H9 (cell line): Measurements from ENCODE around the gene POFUT2. TPM values are rescaled to one million over a fixed set of nuclear protein-coding genes. Genes with fewer than 3 reads are reported as not detected.

ENCODE experiments used
- DNase-seq: peaks from one replicate; pipeline ENCODE4 v3.0.0-alpha.2; 2017
- H2AFZ ChIP-seq: one replicate; pipeline ENCODE4 v1.6.1; 2013; ENCODE audit warnings: mild to moderate bottlenecking, low read length, control low read depth, moderate library complexity
- H2AK5ac ChIP-seq: 2 replicates; pipeline ENCODE4 v1.6.1; 2013; ENCODE audit warnings: low read length, control low read depth, mixed read lengths; ENCODE audit not compliant: insufficient read length
- H2BK120ac ChIP-seq: one replicate; pipeline ENCODE4 v1.6.1; 2013; ENCODE audit warnings: low read depth, mild to moderate bottlenecking, low read length, control low read depth, inconsistent platforms; ENCODE audit not compliant: poor library complexity, severe bottlenecking
- H2BK12ac ChIP-seq: 2 replicates; pipeline ENCODE4 v1.6.1; 2013; ENCODE audit warnings: low read length, control low read depth, mixed read lengths, low read depth; ENCODE audit not compliant: insufficient read length
- H2BK15ac ChIP-seq: 2 replicates; pipeline ENCODE4 v1.6.1; 2013; ENCODE audit warnings: low read depth, low read length, control low read depth
- H2BK20ac ChIP-seq: one replicate; pipeline ENCODE4 v1.6.1; 2013; ENCODE audit warnings: low read depth, mild to moderate bottlenecking, low read length, control low read depth, inconsistent platforms; ENCODE audit not compliant: poor library complexity, severe bottlenecking
- H2BK5ac ChIP-seq: 2 replicates; pipeline ENCODE4 v1.6.1; 2013; ENCODE audit warnings: low read length, control low read depth, mixed read lengths; ENCODE audit not compliant: insufficient read length
- H3K14ac ChIP-seq: 2 replicates; pipeline ENCODE4 v1.6.1; 2013; ENCODE audit warnings: low read length, control low read depth; ENCODE audit not compliant: insufficient read depth
- H3K18ac ChIP-seq: 2 replicates; pipeline ENCODE4 v1.6.1; 2013; ENCODE audit warnings: low read depth, mild to moderate bottlenecking, mixed read lengths, low read length, control low read depth; ENCODE audit not compliant: insufficient read length
- H3K23ac ChIP-seq: 2 replicates; pipeline ENCODE4 v1.6.1; 2013; ENCODE audit warnings: low read length, control low read depth, mixed read lengths, low read depth; ENCODE audit not compliant: insufficient read length
- H3K23me2 ChIP-seq: 2 replicates; pipeline ENCODE4 v1.6.1; 2013; ENCODE audit warnings: low read depth, mild to moderate bottlenecking, mixed read lengths, low read length, control low read depth; ENCODE audit not compliant: insufficient read length, poor library complexity, severe bottlenecking
- H3K27ac ChIP-seq: 2 replicates; pipeline ENCODE4 v1.5.1; 2013; ENCODE audit warnings: low read length, control low read depth, mixed read lengths, low read depth; ENCODE audit not compliant: insufficient read length
- H3K27me3 ChIP-seq: 2 replicates; pipeline ENCODE4 v1.6.1; 2013; ENCODE audit warnings: low read length, control low read depth, inconsistent platforms; ENCODE audit not compliant: insufficient read depth
- H3K4ac ChIP-seq: 2 replicates; pipeline ENCODE4 v1.6.1; 2013; ENCODE audit warnings: low read depth, mild to moderate bottlenecking, control low read depth, inconsistent platforms, low read length, moderate library complexity
- H3K4me1 ChIP-seq: 2 replicates; pipeline ENCODE4 v1.6.1; 2013; ENCODE audit warnings: low read length, control low read depth, inconsistent platforms; ENCODE audit not compliant: insufficient read depth
- H3K4me2 ChIP-seq: 2 replicates; pipeline ENCODE4 v1.6.1; 2013; ENCODE audit warnings: low read length, control low read depth, mixed read lengths; ENCODE audit not compliant: insufficient read length, insufficient read depth
- H3K56ac ChIP-seq: 2 replicates; pipeline ENCODE4 v1.6.1; 2013; ENCODE audit warnings: low read depth, mild to moderate bottlenecking, mixed read lengths, low read length, control low read depth; ENCODE audit not compliant: insufficient read length
- H3K79me1 ChIP-seq: 2 replicates; pipeline ENCODE4 v1.6.1; 2013; ENCODE audit warnings: low read depth, mild to moderate bottlenecking, moderate library complexity, low read length, control low read depth, inconsistent platforms; ENCODE audit not compliant: insufficient read depth, poor library complexity, severe bottlenecking
- H3K79me2 ChIP-seq: 2 replicates; pipeline ENCODE4 v1.6.1; 2013; ENCODE audit warnings: low read length, control low read depth, inconsistent platforms; ENCODE audit not compliant: insufficient read depth
- H3K9ac ChIP-seq: 2 replicates; pipeline ENCODE4 v1.6.1; 2013; ENCODE audit warnings: low read length, control low read depth, mixed read lengths; ENCODE audit not compliant: insufficient read length; ENCODE audit errors: extremely low read depth
- H3K9me3 ChIP-seq: one replicate; pipeline ENCODE4 v1.6.1; 2013; ENCODE audit warnings: low read depth, low read length, inconsistent platforms; ENCODE audit not compliant: control insufficient read depth
- H3T11ph ChIP-seq: one replicate; pipeline ENCODE4 v1.6.1; 2013; ENCODE audit warnings: mild to moderate bottlenecking, low read length, control low read depth, inconsistent platforms
- H4K20me1 ChIP-seq: one replicate; pipeline ENCODE4 v1.6.1; 2013; ENCODE audit not compliant: control insufficient read depth, insufficient read length, insufficient read depth
- H4K5ac ChIP-seq: 2 replicates; pipeline ENCODE4 v1.6.1; 2013; ENCODE audit warnings: low read depth, mild to moderate bottlenecking, mixed read lengths, low read length, control low read depth; ENCODE audit not compliant: insufficient read length
- H4K8ac ChIP-seq: replicated peaks from 2 replicates; pipeline ENCODE4 v1.6.1; 2013; ENCODE audit warnings: low read length, control low read depth, mixed read lengths, low read depth; ENCODE audit not compliant: insufficient read length
- H4K91ac ChIP-seq: 2 replicates; pipeline ENCODE4 v1.6.1; 2013; ENCODE audit warnings: low read depth, mild to moderate bottlenecking, moderate library complexity, mixed read lengths, low read length, control low read depth; ENCODE audit not compliant: insufficient read length
- H3K27ac Mint-ChIP-seq, 3 experiments: 2 replicates in 2 of 3; 3 replicates in 1 of 3; pipeline ENCODE4 v1.8.0; 2020 to 2021; ENCODE audit warnings: mixed read lengths in 3 of 3, mild to moderate bottlenecking in 1 of 3, moderate library complexity in 1 of 3
- H3K27me3 Mint-ChIP-seq: 2 replicates; pipeline ENCODE4 v1.8.0; 2021; ENCODE audit warnings: low read depth, mild to moderate bottlenecking, moderate library complexity, mixed read lengths
- H3K36me3 Mint-ChIP-seq, 3 experiments: 2 replicates in 2 of 3; 3 replicates in 1 of 3; pipeline ENCODE4 v1.8.0; 2020 to 2021; ENCODE audit warnings: low read depth in 3 of 3, mixed read lengths in 3 of 3; ENCODE audit not compliant: insufficient read depth in 1 of 3
- H3K4me1 Mint-ChIP-seq, 2 experiments: 2 replicates each; pipeline ENCODE4 v1.8.0; 2020; ENCODE audit warnings: mixed read lengths in 2 of 2
- H3K4me3 Mint-ChIP-seq, 2 experiments: 2 replicates in 1 of 2; 3 replicates in 1 of 2; pipeline ENCODE4 v1.8.0; 2020 to 2021; ENCODE audit warnings: mild to moderate bottlenecking in 2 of 2, mixed read lengths in 2 of 2, moderate library complexity in 1 of 2
- H3K9me3 Mint-ChIP-seq, 2 experiments: 2 replicates in 1 of 2; 3 replicates in 1 of 2; pipeline ENCODE4 v1.8.0; 2020; ENCODE audit warnings: mild to moderate bottlenecking in 2 of 2, mixed read lengths in 2 of 2, moderate library complexity in 1 of 2
- CTCF ChIP-seq: fragments of 200-600 bp; sonication (generic); conservative IDR thresholded peaks from 3 replicates; pipeline ENCODE4 v1.8.0; 2021; ENCODE audit warnings: antibody characterized with exemption, mild to moderate bottlenecking
- WGBS: extraction: QIAGEN DNeasy Blood & Tissue Kit; methylation state at CpG from one replicate; pipeline ENCODE4 v1.1.7; 2013; ENCODE audit warnings: missing lambda C conversion rate, low lambda C conversion rate, mixed read lengths; ENCODE audit not compliant: insufficient read length; ENCODE audit errors: extremely low coverage; 5-methylcytosine and 5-hydroxymethylcytosine counted together
- total RNA-seq: library from RNA; stranded (reverse); gene quantifications from 2 replicates; pipeline ENCODE4 v1.2.1, GENCODE V29; 2021

POFUT2 gene
- total RNA-seq, 1 experiment from 2014 or later = 34.8 TPM

- Mint-ChIP-seq H3K4me1 (no peaks in the 10 kb centered on the region), H3K4me3 (no peak overlapping the region), H3K27me3 (no peaks in the 10 kb centered on the region), H3K36me3 (peaks cover 22 to 30% (median 30%) of the 10 kb centered on the region in 3 experiments), H3K9me3 (peaks cover 2 to 4% of the 10 kb centered on the region in 2 experiments; a peak in 3 of 5 replicates), H3K27ac (no peak overlapping the region; a peak in 1 of 7 replicates)
- Histone ChIP-seq H4K8ac (no peak overlapping the region), H3K23me2 (no peaks in the 10 kb centered on the region), H3K27ac (no peak overlapping the region), H3K9ac (no peak overlapping the region), H2BK20ac (no peak overlapping the region), H3K14ac (no peak overlapping the region), H2AFZ (no peak overlapping the region), H3K18ac (no peak overlapping the region), H3K4ac (no peak overlapping the region), H2BK5ac (no peak overlapping the region), H4K5ac (no peak overlapping the region), H3K23ac (no peak overlapping the region), H3K9me3 (no peaks in the 10 kb centered on the region), H2BK12ac (no peak overlapping the region), H3K56ac (no peak overlapping the region), H3K4me1 (no peaks in the 10 kb centered on the region), H4K91ac (no peak overlapping the region), H3T11ph (no peak overlapping the region), H3K79me1 (no peaks in the 10 kb centered on the region), H2BK120ac (no peak overlapping the region), H3K27me3 (no peaks in the 10 kb centered on the region), H2BK15ac (no peak overlapping the region), H2AK5ac (no peak overlapping the region), H3K79me2 (no peaks in the 10 kb centered on the region), H4K20me1 (no peaks in the 10 kb centered on the region), H3K4me2 (no peak overlapping the region)
- WGBS = no CpG with 5 or more reads among the region's 13 CpGs
- peak; percentile 34 for DNase-seq
- peak; percentile 60 for TF ChIP-seq CTCF
Measured at GRCh38 chr21:45270306-45270821, 17.3 kb downstream of the POFUT2 start.
